ENCODE results near the gene C9. TPM values are rescaled to one million over a fixed set of nuclear protein-coding genes. Genes with fewer than 3 reads are reported as not detected.

The C9 gene
- total and polyA plus RNA-seq, 11 donors: 0.04 to 0.29 TPM; not detected in 9

DNA sequence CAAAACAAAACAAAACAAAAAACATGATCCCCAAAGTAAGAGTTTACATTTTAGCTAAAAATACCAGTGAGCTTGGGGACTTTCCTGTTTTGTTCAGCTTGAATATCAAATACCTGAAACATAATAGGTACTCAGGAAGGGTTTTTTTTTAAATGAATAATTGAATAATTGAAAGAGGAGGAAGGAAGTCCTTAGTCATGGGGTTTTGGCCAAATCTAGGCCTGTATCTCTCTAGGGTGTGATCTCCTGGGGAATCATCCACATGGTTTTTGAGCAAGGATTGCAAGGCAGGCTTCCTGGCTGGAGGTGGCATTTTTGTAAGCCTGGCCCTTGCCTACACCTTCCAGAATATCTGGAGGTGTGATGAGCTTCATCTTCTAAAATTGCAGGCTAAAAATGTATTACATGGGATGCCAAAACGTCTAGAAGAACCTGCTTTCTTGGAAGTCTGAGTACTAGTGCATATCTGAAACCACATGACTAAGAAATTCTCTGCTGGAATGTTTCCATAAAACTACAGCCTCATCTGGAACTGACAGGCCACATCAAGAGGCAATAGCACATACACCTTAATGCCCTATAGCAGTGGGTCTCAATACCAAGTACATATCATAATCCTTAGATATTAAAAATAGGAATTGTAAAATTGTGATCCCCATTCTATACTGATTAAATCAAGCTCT is 10.4 kb downstream of the C9 start:
- ATAC-seq (no peak), DNase-seq (no peak)
- no peak overlapping the region for H3K27ac ChIP-seq
- H3K27me3 ChIP-seq: no peaks in the 10 kb centered on the region
- peaks cover 0 to 26% (median 10%) of the 10 kb centered on the region in 12 donors for H3K9me3 ChIP-seq
- no peaks in the 10 kb centered on the region for H3K36me3 ChIP-seq
- peaks cover 0 to 5% (median 0%) of the 10 kb centered on the region in 12 donors for H3K4me1 ChIP-seq
- H3K4me3 ChIP-seq: no peak overlapping the region
- WGBS, 4 donors: 23 to 53% (median 40%) methylated on average over 1 of the region's 1 CpG
- intact Hi-C loops (cut with DNase I): no loop called here
- no peak for TF ChIP-seq POLR2A (IDR thresholded peaks at IDR 0.05)
- TF ChIP-seq, protein P1, sequence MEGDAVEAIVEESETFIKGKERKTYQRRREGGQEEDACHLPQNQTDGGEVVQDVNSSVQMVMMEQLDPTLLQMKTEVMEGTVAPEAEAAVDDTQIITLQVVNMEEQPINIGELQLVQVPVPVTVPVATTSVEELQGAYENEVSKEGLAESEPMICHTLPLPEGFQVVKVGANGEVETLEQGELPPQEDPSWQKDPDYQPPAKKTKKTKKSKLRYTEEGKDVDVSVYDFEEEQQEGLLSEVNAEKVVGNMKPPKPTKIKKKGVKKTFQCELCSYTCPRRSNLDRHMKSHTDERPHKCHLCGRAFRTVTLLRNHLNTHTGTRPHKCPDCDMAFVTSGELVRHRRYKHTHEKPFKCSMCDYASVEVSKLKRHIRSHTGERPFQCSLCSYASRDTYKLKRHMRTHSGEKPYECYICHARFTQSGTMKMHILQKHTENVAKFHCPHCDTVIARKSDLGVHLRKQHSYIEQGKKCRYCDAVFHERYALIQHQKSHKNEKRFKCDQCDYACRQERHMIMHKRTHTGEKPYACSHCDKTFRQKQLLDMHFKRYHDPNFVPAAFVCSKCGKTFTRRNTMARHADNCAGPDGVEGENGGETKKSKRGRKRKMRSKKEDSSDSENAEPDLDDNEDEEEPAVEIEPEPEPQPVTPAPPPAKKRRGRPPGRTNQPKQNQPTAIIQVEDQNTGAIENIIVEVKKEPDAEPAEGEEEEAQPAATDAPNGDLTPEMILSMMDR (IDR thresholded peaks at IDR 0.05): no peak

DNA sequence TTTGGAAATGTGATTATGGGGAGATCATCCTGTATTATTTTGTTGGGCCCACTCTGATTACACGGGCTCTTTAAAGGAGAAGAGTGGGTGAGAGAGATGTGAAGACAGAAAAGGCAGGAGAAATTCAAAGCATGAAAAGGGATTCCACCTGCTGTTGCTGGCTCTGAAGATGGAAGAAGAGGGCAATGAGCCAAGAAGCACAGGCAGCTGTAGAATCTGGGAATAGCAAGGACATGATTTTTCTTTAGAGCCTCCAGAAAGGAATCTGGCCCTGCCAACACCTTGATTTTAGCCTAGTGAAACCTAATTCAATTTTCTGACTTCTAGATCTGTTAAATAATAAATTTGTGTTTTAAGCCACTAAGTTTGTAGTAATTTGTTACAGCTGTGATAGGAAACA is 11.3 kb downstream of the C9 start:
- H3K4me3 ChIP-seq: no peak overlapping the region
- ATAC-seq (no peak), DNase-seq (no peak)
- no peaks in the 10 kb centered on the region for H3K27me3 ChIP-seq
- TF ChIP-seq, protein P1 (IDR thresholded peaks at IDR 0.05): no peak
- no peak for TF ChIP-seq POLR2A (IDR thresholded peaks at IDR 0.05)
- intact Hi-C loops (cut with DNase I): no loop called here
- H3K9me3 ChIP-seq: peaks cover 0 to 26% (median 10%) of the 10 kb centered on the region in 12 donors
- no peaks in the 10 kb centered on the region for H3K36me3 ChIP-seq
- H3K4me1 ChIP-seq: peaks cover 0 to 5% (median 0%) of the 10 kb centered on the region in 12 donors
- WGBS, 4 donors: 55 to 72% (median 67%) methylated on average over 1 of the region's 1 CpG
- no peak overlapping the region for H3K27ac ChIP-seq

DNA sequence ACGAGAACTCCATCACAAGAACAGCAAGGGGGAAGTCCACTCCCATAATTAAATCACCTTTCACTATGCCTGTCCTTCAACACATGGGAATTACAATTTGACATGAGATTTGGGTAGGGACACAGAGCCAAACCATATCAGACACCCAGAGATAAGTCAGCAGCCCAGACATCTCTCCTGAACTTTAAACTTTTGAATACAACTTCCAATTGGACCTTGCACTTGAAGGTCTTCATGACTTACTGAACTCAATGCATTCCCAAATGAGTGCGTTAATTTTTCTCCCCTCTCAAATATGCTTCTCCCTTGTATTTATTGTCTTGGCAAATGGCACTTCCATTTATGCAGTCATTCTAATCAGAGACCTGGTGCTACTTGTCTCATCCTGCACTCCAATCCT is 12.1 kb downstream of the C9 start:
- no peak for TF ChIP-seq POLR2A (IDR thresholded peaks at IDR 0.05)
- intact Hi-C loops (cut with DNase I): no loop called here
- DNase-seq (no peak), ATAC-seq (no peak)
- WGBS, 4 donors: 72 to 87% (median 78%) methylated on average over 2 of the region's 2 CpGs
- Histone ChIP-seq H3K27ac (no peak overlapping the region), H3K9me3 (peaks cover 0 to 26% (median 10%) of the 10 kb centered on the region in 12 donors), H3K36me3 (no peaks in the 10 kb centered on the region), H3K4me3 (no peak overlapping the region), H3K4me1 (peaks cover 0 to 5% (median 0%) of the 10 kb centered on the region in 12 donors), H3K27me3 (no peaks in the 10 kb centered on the region)

DNA sequence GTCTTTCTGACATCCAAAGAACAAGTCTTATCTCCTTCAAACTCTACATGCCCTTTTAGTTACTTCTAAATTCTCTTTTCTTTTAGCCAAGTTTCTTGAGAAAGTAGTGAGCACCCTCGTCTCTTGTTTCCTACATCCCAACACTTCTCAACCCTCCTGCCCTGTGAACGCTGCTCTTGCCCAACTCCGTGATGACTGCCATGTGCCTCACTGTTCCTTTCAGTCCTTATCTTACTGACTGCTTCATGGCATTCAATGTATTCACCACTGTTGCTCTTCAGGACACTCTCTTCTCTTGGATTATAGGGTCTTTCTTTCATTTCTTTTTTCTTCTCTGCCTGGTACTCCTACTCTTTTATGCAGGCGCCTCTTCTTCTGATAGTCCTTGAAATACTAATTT is 14.8 kb downstream of the C9 start:
- ATAC-seq: no peak
- peak in 1 of 5 donors; percentile 20 for DNase-seq
- TF ChIP-seq, protein P1 (IDR thresholded peaks at IDR 0.05): no peak
- Histone ChIP-seq H3K27me3 (no peaks in the 10 kb centered on the region), H3K4me1 (peaks cover 0 to 5% (median 0%) of the 10 kb centered on the region in 12 donors), H3K36me3 (no peaks in the 10 kb centered on the region), H3K4me3 (no peak overlapping the region), H3K9me3 (peaks cover 0 to 26% (median 10%) of the 10 kb centered on the region in 12 donors), H3K27ac (no peak overlapping the region)
- 81 to 83% (median 83%) methylated on average over 4 of the region's 4 CpGs for WGBS, 4 donors
- intact Hi-C loops (cut with DNase I): no loop called here

GRCh38 chr5:39342460-39342859 is 21.8 kb downstream of the C9 start:
- intact Hi-C loops (cut with DNase I): no loop called here
- 96 to 100% (median 98%) methylated on average over 1 of the region's 1 CpG for WGBS, 4 donors
- Histone ChIP-seq H3K4me1 (no peaks in the 10 kb centered on the region), H3K27me3 (no peaks in the 10 kb centered on the region), H3K27ac (no peak overlapping the region), H3K9me3 (no peaks in the 10 kb centered on the region), H3K4me3 (no peak overlapping the region), H3K36me3 (no peaks in the 10 kb centered on the region)
- no peak for TF ChIP-seq POLR2A (IDR thresholded peaks at IDR 0.05)
- TF ChIP-seq, protein P1 (IDR thresholded peaks at IDR 0.05): no peak
- ATAC-seq (no peak), DNase-seq (no peak)

Measured in heart left ventricle (tissue), 16 donors.